ENCODE data around the gene AIMP1.

AIMP1 gene

GRCh38 chr4:106312997-106313522 is 3.3 kb upstream of the AIMP1 start:
- Mint-ChIP-seq H3K27ac (peak overlapping the region; percentile 81), H3K4me3 (peak overlapping the region; percentile 67), H3K36me3 (ENCODE audit: low read depth) (peaks cover under 1% of the 10 kb centered on the region), H3K4me1 (peaks cover 41% of the 10 kb centered on the region), H3K9me3 (no peaks in the 10 kb centered on the region), H3K27me3 (ENCODE audit: low read depth, poor library complexity) (no peaks in the 10 kb centered on the region)
- no peak for DNase-seq
- TF ChIP-seq, protein P1, sequence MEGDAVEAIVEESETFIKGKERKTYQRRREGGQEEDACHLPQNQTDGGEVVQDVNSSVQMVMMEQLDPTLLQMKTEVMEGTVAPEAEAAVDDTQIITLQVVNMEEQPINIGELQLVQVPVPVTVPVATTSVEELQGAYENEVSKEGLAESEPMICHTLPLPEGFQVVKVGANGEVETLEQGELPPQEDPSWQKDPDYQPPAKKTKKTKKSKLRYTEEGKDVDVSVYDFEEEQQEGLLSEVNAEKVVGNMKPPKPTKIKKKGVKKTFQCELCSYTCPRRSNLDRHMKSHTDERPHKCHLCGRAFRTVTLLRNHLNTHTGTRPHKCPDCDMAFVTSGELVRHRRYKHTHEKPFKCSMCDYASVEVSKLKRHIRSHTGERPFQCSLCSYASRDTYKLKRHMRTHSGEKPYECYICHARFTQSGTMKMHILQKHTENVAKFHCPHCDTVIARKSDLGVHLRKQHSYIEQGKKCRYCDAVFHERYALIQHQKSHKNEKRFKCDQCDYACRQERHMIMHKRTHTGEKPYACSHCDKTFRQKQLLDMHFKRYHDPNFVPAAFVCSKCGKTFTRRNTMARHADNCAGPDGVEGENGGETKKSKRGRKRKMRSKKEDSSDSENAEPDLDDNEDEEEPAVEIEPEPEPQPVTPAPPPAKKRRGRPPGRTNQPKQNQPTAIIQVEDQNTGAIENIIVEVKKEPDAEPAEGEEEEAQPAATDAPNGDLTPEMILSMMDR (IDR thresholded peaks at IDR 0.05), result no peak

DNA sequence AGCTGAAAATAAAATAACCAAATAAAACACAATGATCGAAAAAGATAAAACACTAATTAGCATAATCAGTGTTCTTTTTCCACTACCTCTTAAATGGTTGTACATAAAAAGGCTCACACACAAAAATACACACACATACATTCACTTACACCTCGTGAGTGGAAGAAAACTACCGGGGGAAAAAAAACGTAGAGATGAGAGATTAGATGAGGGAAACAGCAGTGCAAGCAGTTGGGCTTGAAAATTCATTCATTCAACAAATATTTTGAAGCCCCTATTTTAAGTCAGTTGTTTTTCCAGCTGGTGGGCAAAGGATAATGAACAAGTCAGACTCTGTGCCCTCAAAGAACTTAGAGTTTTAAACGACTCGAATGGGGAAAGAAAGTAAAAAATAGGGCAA is 1.4 kb upstream of the AIMP1 start:
- Mint-ChIP-seq H3K4me3 (no peak overlapping the region), H3K27ac (no peak overlapping the region), H3K27me3 (ENCODE audit: low read depth, poor library complexity) (no peaks in the 10 kb centered on the region), H3K4me1 (peaks cover 41% of the 10 kb centered on the region), H3K9me3 (peaks cover 2% of the 10 kb centered on the region), H3K36me3 (ENCODE audit: low read depth) (peaks cover 15% of the 10 kb centered on the region)
- TF ChIP-seq, protein P1 (IDR thresholded peaks at IDR 0.05), result no peak
- DNase-seq, result no peak

DNA sequence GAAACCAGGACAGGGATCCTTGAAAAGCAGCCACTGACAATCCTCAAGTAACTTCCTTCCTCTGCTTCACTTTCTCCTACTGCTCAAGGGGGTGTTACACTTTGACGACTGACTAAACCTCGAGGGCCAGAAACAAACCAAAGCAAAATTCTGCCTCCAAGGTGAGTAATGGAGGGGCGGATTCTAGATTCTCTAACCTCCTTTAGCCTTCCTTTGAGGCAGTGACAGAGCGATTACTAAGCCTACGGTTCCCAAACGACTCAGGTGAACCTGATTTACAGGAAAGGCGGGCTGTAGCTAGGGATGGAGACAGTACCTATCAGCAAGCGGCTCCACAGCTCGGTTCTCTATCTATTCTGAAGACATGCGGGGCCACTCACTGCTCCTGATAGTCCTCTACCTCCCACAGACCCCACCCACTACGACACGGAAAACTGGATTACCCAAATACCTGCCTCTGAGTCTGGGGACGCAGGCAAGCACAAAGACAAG is 828 bp upstream of the AIMP1 start:
- no peak overlapping the region for H3K4me3 Mint-ChIP-seq
- H3K36me3 Mint-ChIP-seq (ENCODE audit: low read depth), result peaks cover 20% of the 10 kb centered on the region
- H3K9me3 Mint-ChIP-seq, result peaks cover 7% of the 10 kb centered on the region
- H3K27ac Mint-ChIP-seq, result no peak overlapping the region
- TF ChIP-seq, protein P1 (IDR thresholded peaks at IDR 0.05), result no peak
- no peak for DNase-seq
- peaks cover 42% of the 10 kb centered on the region for H3K4me1 Mint-ChIP-seq
- no peaks in the 10 kb centered on the region for H3K27me3 Mint-ChIP-seq (ENCODE audit: low read depth, poor library complexity)

DNA sequence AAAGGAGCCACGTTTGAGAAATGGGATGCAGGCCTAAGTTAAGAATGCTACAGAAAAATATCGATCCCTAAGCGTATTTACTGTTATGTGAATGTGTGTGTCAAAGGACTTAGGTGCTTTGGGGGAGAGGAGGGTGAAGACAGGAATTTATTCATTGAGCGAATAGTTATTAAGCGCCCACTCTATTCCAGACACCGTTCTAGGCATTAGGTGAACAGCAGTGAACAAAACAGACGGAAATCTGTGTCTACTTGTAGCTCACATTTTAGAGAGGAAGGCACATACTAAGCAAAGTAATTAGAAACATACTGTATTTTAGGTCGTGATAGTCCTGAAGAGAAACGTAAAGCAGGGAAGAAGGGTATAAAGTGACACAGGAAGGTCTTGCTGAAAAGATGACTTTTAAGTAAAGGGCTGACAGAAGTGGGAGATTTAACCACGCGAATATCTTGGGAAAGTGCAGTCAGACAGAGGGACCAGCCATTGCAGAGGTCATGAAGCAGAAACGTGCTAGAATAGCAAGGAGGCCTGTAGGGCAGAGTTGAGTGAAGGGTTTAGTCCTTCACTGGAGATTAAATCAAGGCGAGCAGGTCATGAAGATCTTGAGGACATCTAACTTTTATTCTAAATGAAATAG is 541 bp downstream of the AIMP1 start:
- TF ChIP-seq, protein P1 (IDR thresholded peaks at IDR 0.05), result no peak
- H3K4me3 Mint-ChIP-seq, result no peak overlapping the region
- no peaks in the 10 kb centered on the region for H3K27me3 Mint-ChIP-seq (ENCODE audit: low read depth, poor library complexity)
- H3K9me3 Mint-ChIP-seq, result peaks cover 17% of the 10 kb centered on the region
- no peak for DNase-seq
- H3K27ac Mint-ChIP-seq, result no peak overlapping the region
- peaks cover 32% of the 10 kb centered on the region for H3K36me3 Mint-ChIP-seq (ENCODE audit: low read depth)
- H3K4me1 Mint-ChIP-seq, result peaks cover 39% of the 10 kb centered on the region

DNA sequence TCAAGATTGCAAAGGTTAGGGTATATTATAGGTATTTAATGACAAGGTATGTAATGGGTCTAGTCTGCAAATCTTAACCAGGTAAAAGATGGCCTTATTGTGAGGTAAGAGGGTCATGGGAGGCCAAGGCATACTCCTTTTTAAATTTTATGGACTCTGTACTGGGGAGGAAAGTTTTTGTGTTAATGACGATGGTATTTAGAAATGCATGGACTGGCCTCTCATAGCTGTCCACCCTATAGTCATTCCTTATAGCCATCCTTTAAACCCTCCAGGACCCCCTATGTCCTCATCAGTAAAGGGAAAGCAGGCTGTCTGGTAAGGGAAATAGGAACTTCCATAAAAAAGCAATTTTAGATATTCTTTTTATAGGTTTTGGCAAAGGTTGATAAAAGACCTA is 1.5 kb downstream of the AIMP1 start:
- H3K27ac Mint-ChIP-seq, result no peak overlapping the region
- no peaks in the 10 kb centered on the region for H3K27me3 Mint-ChIP-seq (ENCODE audit: low read depth, poor library complexity)
- TF ChIP-seq, protein P1 (IDR thresholded peaks at IDR 0.05), result no peak
- no peak for DNase-seq
- H3K9me3 Mint-ChIP-seq, result peaks cover 19% of the 10 kb centered on the region
- peaks cover 36% of the 10 kb centered on the region for H3K36me3 Mint-ChIP-seq (ENCODE audit: low read depth)
- no peak overlapping the region for H3K4me3 Mint-ChIP-seq
- H3K4me1 Mint-ChIP-seq, result peaks cover 40% of the 10 kb centered on the region

DNA sequence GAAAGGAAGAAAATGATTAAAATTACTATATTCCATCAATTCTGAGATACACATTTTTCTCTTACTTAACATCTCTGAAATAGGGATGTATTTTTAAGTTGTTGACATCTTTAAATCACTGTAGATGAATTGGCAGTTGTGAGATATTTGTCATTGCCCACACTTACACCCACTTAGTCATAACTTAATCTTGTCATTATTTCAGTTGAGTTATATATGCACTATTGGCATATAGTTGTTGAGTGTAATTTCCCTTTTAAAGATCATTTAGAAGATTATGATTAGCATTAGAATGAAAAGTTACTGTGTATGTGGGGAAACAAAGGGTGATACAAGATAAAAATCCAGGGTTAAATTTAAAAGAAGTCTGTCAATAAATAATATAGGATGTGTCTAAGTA is 2.2 kb downstream of the AIMP1 start:
- Mint-ChIP-seq H3K36me3 (ENCODE audit: low read depth) (peaks cover 36% of the 10 kb centered on the region), H3K4me3 (no peak overlapping the region), H3K9me3 (peaks cover 19% of the 10 kb centered on the region), H3K4me1 (peaks cover 33% of the 10 kb centered on the region), H3K27ac (no peak overlapping the region), H3K27me3 (ENCODE audit: low read depth, poor library complexity) (no peaks in the 10 kb centered on the region)
- TF ChIP-seq, protein P1 (IDR thresholded peaks at IDR 0.05), result no peak
- DNase-seq, result no peak

Measured in nephron progenitor cell (in vitro differentiated cells).